GM18520 (cell line): ENCODE measurements around the gene CNNM3.
A peak's percentile ranks its signal among the peaks of the same experiment; 100 is the strongest.

Experiments used
- ATAC-seq: cut with Tn5 transposase; IDR thresholded peaks from one replicate; pipeline ENCODE4 v1.9.1; 2021; ENCODE audit not compliant: unreplicated experiment

CNNM3 gene

GRCh38 chr2:96874198-96874831 is 58.2 kb downstream of the CNNM3 start:
- ATAC-seq, result peak; percentile 47

DNA sequence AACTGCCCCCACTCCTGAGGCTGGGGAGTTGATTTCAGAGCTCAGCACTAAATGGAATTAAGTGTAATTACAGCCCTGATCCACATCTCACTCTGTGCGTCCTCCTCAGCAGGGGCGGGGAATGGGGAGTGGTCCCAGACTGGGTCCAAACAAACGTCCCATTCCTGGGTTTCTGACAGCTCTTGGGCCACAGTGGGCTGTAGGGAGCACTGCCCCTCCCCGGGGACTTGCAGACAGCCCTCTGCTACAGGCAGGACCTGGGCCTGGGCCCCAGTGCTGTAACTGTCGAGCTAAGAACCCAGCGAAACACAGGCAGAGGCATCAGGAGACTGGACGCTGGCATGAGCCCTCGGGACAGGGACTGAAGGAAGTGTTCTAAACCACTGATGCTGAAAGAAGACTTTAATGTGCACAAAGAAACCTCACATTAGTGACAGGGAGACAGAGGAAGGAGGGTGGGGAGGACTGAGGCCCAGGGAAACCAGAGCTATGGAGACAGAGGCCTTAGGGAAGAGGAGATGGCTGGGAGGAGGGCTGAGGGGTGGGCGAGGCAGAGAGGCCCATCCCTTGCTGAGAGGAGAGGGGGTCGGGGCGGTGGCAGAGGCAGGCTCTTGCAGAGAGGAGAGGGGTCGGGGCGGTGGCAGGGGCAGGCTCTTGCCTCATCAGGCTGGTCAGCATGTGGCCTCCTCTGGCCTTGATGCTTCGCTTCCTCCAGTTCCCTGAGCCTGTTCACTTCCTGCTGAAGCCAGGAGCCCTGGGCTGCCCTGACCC is 59.6 kb downstream of the CNNM3 start:
- no peak for ATAC-seq

- no peak for ATAC-seq
These were observed 60.4 kb downstream of the CNNM3 start for GRCh38 chr2:96876269-96877041.

GRCh38 chr2:96877042-96877451 is 61.0 kb downstream of the CNNM3 start:
- ATAC-seq, result no peak

DNA sequence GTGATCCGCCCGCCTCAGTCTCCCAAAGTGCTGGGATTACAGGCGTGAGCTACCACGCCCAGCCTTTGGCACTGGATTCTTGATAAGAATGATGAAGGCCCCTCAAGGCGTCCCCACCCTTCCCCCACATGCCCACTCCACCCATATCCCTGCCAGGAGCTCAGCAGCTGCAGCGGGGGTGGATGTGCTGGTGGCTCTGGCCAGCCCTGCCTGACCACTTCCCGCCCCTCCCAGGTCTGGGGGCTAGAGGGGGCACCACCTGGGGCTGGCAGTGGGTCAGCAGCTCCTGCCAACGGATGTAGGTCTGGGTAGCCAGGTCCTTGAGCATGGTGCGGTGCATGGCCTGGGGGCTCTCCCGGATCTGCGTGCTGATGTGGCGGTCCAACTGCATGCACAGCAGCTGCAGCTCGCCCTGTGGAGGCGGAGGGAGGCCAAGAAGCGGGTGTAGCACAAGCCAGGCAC is 61.6 kb downstream of the CNNM3 start:
- ATAC-seq, result no peak

- no peak for ATAC-seq
These were observed 62.1 kb downstream of the CNNM3 start for GRCh38 chr2:96878171-96878570.

- ATAC-seq, result no peak
These were observed 62.9 kb downstream of the CNNM3 start for GRCh38 chr2:96878796-96879544.

DNA sequence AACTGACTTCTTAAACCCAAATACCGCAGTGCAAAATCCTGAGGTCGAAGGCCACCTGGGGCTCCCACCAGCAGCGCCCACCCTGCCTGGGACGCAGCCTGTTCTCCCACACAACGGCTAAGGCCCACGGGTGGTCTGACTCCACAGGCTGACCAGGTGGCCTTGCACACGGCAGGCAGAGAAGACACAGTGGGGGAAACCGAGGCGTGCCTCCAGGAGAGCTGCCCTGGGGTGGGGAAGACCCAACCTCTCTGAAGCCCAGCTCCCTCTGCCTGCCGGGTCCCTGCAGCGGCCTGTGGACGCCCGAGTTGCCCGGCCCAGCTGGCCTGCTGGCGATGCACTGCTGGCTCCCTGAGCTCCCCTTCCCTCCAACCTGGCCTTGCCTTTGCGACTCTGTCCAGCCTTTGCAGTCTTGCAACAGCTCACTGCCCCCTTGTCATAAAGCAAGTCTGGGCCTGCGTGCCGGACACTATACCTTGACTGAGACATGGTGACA is 63.5 kb downstream of the CNNM3 start:
- no peak for ATAC-seq

DNA sequence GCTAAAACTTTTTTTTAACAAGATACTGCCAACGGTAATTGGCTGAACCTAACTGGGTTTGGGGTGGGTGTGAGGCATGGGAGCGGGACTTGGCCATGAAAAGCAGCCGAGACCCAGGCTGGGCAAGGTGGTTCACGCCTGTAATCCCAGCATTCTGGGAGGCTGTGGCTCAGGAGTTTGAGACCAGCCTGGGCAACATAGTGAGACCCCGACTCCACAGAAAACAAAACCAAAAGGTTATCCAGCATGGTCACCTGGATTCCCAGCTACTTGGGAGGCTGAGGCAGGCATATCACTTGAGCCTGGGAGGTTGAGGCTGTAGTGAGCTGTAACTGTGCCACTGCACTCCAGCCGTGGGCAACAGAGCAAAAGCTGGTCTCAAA is 64.8 kb downstream of the CNNM3 start:
- ATAC-seq, result no peak

GRCh38 chr2:96881349-96882195 is 65.5 kb downstream of the CNNM3 start:
- no peak for ATAC-seq

DNA sequence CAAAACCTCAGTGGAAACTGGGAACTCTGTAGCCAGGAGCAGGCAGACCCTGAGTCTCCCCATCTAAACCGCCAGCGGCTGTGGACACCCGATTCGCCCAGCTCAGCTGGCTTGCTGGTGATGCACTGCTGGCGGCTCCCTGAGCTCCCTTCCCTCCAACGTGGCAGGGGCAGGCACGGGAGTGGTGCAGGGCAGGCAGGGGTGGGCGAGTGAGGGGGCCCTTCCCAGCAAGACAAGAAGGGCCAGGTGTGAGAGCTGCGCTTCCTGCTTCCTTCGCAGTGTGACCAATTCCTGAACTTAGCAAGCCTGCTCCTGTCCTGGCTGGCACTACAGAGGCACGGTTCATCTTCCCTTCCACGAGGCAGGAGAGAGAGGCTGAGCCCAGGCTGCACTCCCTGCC is 66.2 kb downstream of the CNNM3 start:
- ATAC-seq, result no peak

GRCh38 chr2:96882906-96883305 is 66.8 kb downstream of the CNNM3 start:
- no peak for ATAC-seq

- no peak for ATAC-seq
These were observed 67.2 kb downstream of the CNNM3 start for GRCh38 chr2:96883306-96883705.
